ENCODE data around the gene PCDHGB7.
"Not testable (repeated sequence)": the region's sequence is repeated elsewhere in the genome, so short reads cannot be mapped to it uniquely, and the experiment has no call there.

The PCDHGB7 gene

DNA sequence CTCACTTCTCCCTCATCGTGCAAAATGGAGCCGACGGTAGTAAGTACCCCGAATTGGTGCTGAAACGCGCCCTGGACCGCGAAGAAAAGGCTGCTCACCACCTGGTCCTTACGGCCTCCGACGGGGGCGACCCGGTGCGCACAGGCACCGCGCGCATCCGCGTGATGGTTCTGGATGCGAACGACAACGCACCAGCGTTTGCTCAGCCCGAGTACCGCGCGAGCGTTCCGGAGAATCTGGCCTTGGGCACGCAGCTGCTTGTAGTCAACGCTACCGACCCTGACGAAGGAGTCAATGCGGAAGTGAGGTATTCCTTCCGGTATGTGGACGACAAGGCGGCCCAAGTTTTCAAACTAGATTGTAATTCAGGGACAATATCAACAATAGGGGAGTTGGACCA, 13.8 kb downstream of the PCDHGB7 start:
- DNase-seq (ENCODE audit: low spot score): no peak
- peak overlapping the region; percentile 57 for H3K4me3 ChIP-seq
- TF ChIP-seq, protein P1, sequence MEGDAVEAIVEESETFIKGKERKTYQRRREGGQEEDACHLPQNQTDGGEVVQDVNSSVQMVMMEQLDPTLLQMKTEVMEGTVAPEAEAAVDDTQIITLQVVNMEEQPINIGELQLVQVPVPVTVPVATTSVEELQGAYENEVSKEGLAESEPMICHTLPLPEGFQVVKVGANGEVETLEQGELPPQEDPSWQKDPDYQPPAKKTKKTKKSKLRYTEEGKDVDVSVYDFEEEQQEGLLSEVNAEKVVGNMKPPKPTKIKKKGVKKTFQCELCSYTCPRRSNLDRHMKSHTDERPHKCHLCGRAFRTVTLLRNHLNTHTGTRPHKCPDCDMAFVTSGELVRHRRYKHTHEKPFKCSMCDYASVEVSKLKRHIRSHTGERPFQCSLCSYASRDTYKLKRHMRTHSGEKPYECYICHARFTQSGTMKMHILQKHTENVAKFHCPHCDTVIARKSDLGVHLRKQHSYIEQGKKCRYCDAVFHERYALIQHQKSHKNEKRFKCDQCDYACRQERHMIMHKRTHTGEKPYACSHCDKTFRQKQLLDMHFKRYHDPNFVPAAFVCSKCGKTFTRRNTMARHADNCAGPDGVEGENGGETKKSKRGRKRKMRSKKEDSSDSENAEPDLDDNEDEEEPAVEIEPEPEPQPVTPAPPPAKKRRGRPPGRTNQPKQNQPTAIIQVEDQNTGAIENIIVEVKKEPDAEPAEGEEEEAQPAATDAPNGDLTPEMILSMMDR (IDR thresholded peaks at IDR 0.05): no peak
- H3K27ac ChIP-seq: peak overlapping the region in 1 of 2 donors; percentile 18

DNA sequence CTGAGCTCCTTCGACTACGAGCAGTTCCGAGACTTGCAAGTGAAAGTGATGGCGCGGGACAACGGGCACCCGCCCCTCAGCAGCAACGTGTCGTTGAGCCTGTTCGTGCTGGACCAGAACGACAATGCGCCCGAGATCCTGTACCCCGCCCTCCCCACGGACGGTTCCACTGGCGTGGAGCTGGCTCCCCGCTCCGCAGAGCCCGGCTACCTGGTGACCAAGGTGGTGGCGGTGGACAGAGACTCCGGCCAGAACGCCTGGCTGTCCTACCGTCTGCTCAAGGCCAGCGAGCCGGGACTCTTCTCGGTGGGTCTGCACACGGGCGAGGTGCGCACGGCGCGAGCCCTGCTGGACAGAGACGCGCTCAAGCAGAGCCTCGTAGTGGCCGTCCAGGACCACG, 14.8 kb downstream of the PCDHGB7 start:
- H3K4me3 ChIP-seq: peak overlapping the region; percentile 35

DNA sequence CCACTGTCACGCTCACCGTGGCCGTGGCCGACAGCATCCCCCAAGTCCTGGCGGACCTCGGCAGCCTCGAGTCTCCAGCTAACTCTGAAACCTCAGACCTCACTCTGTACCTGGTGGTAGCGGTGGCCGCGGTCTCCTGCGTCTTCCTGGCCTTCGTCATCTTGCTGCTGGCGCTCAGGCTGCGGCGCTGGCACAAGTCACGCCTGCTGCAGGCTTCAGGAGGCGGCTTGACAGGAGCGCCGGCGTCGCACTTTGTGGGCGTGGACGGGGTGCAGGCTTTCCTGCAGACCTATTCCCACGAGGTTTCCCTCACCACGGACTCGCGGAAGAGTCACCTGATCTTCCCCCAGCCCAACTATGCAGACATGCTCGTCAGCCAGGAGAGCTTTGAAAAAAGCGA, 15.2 kb downstream of the PCDHGB7 start:
- peak overlapping the region; percentile 35 for H3K4me3 ChIP-seq
- DNase-seq (ENCODE audit: low spot score); H3K27ac ChIP-seq: not testable (repeated sequence)

More for the DNA sequence above, 14.8 kb downstream of the PCDHGB7 start:
- H3K27ac ChIP-seq; DNase-seq (ENCODE audit: low spot score): not testable (repeated sequence)

DNA sequence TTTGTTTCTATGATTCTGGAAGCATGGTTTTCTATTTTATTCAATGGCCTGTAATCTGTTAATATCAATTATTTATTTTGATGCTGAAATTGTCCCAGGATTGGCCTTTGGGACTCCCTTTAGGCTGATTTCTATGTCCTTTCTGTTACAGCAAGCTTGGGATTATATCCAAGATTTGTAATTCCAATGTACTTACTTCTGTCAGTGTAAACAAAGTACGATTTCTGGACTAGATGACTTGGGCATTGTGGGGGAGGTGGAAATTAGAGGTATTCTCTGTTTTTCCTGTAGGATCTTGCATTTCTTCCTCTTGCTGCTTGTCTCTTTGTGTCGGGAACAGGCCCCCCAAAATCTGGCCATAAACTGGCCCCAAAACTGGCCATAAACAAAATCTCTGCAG, 16.5 kb downstream of the PCDHGB7 start:
- DNase-seq (ENCODE audit: low spot score): no peak
- H3K27ac ChIP-seq: no peak overlapping the region
- no peak overlapping the region for H3K4me3 ChIP-seq
- TF ChIP-seq, protein P1 (IDR thresholded peaks at IDR 0.05): no peak

DNA sequence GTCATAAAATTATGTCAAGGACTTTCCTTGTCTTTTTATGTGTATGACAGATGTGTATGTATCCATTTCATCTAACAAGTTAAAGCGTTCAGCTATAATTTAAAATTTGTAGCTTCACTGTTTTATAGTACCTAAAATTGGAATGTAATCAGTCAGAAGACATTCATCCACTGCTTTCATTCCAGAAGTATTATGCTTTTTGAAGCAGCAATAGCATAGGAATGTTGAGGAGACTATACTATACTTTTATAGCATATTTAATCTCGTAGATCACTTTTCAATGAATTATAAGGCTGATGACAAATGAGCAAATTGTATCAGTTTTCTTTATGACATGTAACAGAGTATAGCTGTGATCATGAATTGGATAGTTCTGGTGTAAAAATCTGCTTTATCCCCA, 19.7 kb downstream of the PCDHGB7 start:
- H3K27ac ChIP-seq: no peak overlapping the region
- TF ChIP-seq, protein P1 (IDR thresholded peaks at IDR 0.05): no peak
- no peak overlapping the region for H3K4me3 ChIP-seq
- no peak for DNase-seq (ENCODE audit: low spot score)

DNA sequence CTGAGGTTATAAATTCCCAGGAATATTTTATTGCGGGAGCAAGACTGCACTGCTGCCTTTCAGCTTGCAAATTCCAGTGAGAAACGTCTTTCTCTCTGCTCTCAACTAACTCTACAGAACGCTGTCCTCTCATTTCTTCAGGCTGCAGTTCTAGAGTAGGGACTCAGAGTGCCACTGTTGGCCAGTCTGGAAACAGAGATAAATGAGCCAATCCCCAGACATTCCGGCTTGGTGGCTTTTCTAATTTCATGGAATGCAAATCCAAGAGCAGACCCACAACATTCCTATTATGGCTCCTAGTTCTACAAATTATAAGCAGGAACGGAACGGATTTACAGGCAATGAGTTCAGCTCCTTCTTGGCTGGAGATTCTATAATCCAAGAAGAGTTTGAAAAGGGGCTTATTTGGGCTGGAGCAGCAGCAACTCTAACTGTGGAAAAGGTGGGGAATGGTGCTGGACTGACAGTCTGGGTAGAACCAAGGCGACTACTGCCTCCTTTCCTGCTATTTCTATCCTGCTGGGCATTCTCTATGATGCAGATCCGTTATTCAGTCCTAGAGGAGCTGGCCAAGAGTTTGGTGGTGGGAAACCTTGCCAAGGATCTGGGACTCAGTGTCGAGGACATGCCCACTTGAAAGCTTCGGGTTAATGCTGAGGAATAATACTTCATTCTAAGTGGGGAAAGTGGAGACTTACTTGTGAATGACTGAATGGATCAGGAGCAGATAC, 22.1 kb downstream of the PCDHGB7 start:
- TF ChIP-seq, protein P1 (IDR thresholded peaks at IDR 0.05): no peak
- Histone ChIP-seq H3K4me3 (no peak overlapping the region), H3K27ac (no peak overlapping the region)
- DNase-seq (ENCODE audit: low spot score): no peak

DNA sequence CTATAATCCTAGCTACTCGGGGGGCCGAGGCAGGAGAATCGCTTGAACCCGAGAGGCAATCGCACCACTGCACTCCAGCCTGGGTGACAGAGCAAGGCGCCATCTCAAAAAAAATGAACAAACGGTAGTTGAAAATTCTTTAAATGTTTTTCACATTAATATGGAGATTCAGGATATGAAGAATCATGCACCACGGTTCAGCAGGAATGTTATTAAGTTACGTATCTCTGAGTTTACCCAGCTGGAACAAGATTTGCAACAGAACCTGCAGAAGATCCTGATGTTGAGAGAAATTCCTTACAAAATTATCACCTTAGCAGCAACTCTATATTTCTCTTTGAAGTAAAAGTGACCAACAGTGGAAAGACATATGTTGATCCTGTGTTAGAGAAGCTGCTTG, 22.9 kb downstream of the PCDHGB7 start:
- DNase-seq (ENCODE audit: low spot score): no peak
- H3K4me3 ChIP-seq: no peak overlapping the region
- no peak overlapping the region for H3K27ac ChIP-seq
- TF ChIP-seq, protein P1 (IDR thresholded peaks at IDR 0.05): no peak

DNA sequence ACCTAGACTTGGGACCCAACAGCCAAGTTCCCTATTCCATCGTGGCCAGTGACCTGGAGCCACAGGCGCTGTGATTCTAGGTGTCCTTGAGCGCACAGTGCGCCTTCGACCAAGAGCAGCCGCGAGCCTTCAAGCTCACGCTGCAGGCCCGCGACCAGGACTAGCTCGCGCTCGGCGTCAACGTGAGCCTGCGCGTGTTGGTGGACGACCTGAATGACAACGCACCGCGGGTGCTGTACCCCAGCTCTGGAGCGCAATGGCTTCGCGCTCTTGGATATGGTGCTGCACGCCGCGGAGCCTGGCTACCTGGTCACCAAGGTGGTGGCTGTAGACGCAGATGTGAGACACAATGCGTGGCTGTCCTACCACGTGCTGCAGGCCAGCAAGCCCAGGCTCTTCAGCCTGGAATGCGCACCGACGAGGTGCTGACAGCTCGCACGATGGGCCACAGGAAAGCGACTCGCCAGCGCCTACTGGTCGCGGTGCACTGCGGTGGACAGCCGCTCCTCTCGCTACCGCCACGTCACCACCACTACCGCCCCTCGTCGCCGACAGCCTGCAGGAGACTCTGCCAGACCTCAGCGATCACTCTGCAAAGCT, 24.2 kb downstream of the PCDHGB7 start:
- no peak overlapping the region for H3K4me3 ChIP-seq
- DNase-seq (ENCODE audit: low spot score): no peak
- no peak overlapping the region for H3K27ac ChIP-seq
- TF ChIP-seq, protein P1 (IDR thresholded peaks at IDR 0.05): no peak
